Fibroblast of mammary gland (primary cell): Measurements from ENCODE around the gene DST.
A peak's percentile ranks its signal among the peaks of the same experiment; 100 is the strongest.

Experiments used
- DNase-seq: peaks from one replicate; pipeline ENCODE4 v3.0.0-alpha.2; 2010; ENCODE audit warnings: low read depth
- H3K4me3 ChIP-seq: 2 replicates; pipeline ENCODE4 v1.5.1; 2011; ENCODE audit warnings: low read depth, mild to moderate bottlenecking, low read length, moderate library complexity; ENCODE audit not compliant: control insufficient read depth
- TF ChIP-seq, protein P1 (sequence below): conservative IDR thresholded peaks from 2 replicates; pipeline ENCODE4 v1.5.1; 2011; ENCODE audit warnings: low read depth, low read length, inconsistent platforms; ENCODE audit not compliant: control insufficient read depth, insufficient read depth

The DST gene

DNA sequence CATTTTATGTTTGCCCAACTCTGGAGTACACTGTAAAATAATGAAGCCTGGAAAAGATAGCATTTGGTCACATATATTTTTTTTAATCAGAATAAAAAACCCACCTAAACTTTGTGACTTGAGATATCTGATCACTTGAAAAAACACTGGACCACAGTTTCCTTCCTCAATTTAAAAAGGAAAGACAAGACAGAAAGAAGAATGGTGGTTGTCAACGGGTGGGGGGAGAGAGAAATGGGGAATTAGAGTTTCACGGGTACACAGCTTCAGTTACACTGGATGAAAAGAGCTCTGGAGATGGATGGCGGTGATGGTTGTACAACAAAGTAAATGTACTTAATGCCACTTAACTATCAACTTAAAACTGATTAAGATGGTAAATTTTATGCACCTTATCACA is 14.7 kb upstream of the DST start:
- TF ChIP-seq, protein P1, sequence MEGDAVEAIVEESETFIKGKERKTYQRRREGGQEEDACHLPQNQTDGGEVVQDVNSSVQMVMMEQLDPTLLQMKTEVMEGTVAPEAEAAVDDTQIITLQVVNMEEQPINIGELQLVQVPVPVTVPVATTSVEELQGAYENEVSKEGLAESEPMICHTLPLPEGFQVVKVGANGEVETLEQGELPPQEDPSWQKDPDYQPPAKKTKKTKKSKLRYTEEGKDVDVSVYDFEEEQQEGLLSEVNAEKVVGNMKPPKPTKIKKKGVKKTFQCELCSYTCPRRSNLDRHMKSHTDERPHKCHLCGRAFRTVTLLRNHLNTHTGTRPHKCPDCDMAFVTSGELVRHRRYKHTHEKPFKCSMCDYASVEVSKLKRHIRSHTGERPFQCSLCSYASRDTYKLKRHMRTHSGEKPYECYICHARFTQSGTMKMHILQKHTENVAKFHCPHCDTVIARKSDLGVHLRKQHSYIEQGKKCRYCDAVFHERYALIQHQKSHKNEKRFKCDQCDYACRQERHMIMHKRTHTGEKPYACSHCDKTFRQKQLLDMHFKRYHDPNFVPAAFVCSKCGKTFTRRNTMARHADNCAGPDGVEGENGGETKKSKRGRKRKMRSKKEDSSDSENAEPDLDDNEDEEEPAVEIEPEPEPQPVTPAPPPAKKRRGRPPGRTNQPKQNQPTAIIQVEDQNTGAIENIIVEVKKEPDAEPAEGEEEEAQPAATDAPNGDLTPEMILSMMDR = no peak
- H3K4me3 ChIP-seq = no peak overlapping the region
- DNase-seq = no peak

DNA sequence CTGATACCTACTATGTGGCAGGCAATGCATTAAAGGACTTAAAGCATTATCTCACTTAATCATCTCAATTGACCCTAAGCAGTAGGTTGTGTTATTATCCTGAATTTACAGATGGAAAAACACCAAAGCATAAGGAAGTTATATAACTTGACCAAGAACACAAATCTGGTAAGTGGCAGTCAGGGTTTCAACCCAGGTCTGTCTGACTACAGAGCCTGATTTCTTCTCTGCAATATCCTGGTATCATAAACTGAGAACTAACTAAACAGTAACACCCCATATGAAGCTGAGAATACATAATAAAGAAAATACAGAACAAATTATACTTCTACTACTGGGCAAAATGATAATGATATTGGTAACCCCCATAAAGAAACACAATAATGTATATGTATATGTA is 13.8 kb upstream of the DST start:
- H3K4me3 ChIP-seq = no peak overlapping the region
- TF ChIP-seq, protein P1 = no peak
- DNase-seq = no peak

DNA sequence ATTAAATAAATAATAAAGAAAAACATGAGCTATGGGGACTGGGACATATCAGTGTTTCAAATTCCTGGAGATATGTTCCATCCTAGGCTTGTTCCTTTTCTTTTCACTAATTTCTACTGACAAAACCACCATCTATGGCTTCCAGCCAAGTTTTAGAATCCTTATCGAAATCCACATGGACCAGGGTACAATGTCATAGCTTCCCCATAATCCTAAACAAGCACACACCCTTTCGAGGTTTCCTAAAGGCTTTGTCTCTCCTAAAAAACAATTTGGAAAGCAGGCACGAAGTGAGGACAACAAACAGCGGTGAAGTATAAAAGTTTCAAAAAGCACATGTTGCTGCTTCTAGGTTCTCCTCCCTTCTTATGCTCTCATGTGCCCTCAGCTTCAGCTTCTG is 13.3 kb upstream of the DST start:
- H3K4me3 ChIP-seq = no peak overlapping the region
- no peak for DNase-seq
- TF ChIP-seq, protein P1 = no peak

DNA sequence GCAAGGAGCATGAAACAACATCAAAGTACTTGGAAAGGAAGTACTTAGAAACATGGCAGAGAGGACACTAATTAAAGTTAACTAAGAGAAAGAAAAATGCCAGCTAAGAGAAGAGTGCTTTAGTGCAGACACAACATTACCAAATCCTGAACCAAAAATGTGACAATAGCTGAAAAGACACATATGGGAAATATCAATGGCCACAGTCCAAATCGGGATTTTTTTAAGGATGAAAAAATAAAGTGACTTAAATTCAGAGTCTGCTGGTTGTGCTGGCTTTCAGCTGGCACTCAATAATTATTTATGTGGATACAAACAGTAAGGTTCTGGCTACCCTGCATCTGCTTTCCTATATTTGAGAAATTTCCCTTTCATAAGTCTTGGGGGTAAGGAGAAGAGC is 12.6 kb upstream of the DST start:
- TF ChIP-seq, protein P1 = no peak
- DNase-seq = no peak
- H3K4me3 ChIP-seq = no peak overlapping the region

DNA sequence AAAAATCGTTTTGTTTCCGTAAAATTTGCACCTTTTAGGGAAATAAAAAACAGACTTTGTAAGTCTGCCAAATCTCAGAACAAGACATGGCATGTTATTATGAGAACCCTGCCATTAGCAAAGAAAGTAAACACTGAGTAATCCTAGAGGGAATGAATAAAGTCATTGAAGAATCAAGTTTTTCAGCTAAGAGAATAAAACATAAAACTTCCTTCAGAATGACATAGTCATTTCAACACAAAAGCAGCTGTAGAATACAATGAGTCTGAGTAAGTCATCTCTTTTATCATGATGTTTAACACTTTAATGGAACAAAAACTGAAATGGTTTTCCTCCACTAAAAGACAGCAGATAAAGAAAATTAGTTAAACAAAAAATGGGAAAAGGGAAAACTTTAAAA is 10.3 kb upstream of the DST start:
- TF ChIP-seq, protein P1 = no peak
- peak; percentile 84 for DNase-seq
- no peak overlapping the region for H3K4me3 ChIP-seq

DNA sequence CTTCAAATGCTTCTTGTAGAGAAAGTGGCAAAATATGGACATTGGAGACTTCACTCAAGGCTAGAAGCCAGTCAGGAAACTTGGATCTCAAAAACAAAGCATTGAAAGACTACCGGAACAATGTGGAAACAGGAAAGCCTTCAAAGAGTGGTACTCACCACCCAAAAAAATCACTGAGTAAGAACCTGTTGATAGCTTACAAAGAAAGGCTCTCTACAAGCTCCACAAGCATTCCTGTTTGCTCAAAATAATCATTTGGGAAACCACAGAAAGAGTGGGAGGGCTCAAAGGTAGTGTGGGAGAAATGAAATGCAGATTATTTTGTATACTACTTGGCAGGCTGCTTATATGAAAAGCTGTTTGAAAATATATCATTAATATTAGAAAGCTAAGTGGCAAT is 9.5 kb upstream of the DST start:
- TF ChIP-seq, protein P1 = no peak
- H3K4me3 ChIP-seq = no peak overlapping the region
- DNase-seq = peak; percentile 32

DNA sequence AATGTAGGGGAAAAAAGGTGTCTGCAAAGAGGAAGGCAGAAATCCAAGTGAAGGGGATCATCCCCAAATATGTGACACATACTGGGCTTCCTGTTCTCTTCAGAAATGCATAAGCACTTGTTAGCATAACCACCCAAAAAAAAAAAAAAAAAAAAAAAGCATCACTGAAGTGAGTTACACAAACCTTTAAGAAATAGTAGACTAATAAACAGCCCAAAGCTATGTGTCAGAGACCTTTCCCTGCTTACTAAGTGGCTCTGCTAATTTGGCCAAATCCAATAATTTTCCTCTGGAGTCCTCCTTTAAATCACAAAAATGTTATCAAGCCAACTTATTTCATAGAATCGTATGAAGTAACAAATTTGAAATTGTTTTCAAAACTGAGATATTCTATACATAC is 7.5 kb upstream of the DST start:
- no peak overlapping the region for H3K4me3 ChIP-seq
- DNase-seq = peak; percentile 35
- TF ChIP-seq, protein P1 = no peak
